HCT116 (cell line): ENCODE measurements around the gene CAP2. TPM values are rescaled to one million over a fixed set of nuclear protein-coding genes. Genes with fewer than 3 reads are reported as not detected.

Source experiments
- ATAC-seq: fragments of 200-7000 bp; cut with Tn5 transposase; 2 replicates; pipeline ENCODE4 v1.9.1; 2020; ENCODE audit warnings: mild to moderate bottlenecking, moderate library complexity
- BruUV-seq: library from RNA; stranded (reverse); fragments of 400-500 nt; replicated peaks from 2 replicates; lab custom pipeline; 2021; lab: Mats Ljungman, UMichigan
- CTCF ChIA-PET: fragments of 300-600 bp; sonication (Branson Sonifier 250); formaldehyde crosslinking; loops from one replicate; lab custom pipeline; 2021; ENCODE audit warnings: antibody characterized with exemption; lab: Charles Lee
- POLR2A ChIA-PET: fragments of 300-600, 350-600 bp; sonication (Branson Sonifier 250); formaldehyde crosslinking; loops from one replicate; lab custom pipeline; 2021; ENCODE audit warnings: antibody characterized with exemption; lab: Charles Lee
- RAD21 ChIA-PET, 2 experiments: fragments of 300-600 bp; sonication (Branson Sonifier 250); formaldehyde crosslinking; loops; one replicate each; lab custom pipeline; 2023; ENCODE audit warnings: low total read pairs in 2 of 2; ENCODE audit not compliant: uncharacterized antibody in 2 of 2, unreplicated experiment in 2 of 2, low non-redundant PET in 1 of 2; lab: Charles Lee
- DNase-seq: peaks from one replicate; pipeline ENCODE4 v3.0.0-alpha.2; 2010; ENCODE audit warnings: low read depth, low spot score
- H2AFZ ChIP-seq: fragments of 200-600 bp; shearing (Covaris generic), sonication (generic); 2 replicates; pipeline ENCODE4 v1.6.1; 2017; ENCODE audit warnings: low read depth, mixed run types, mixed read lengths, antibody characterized with exemption, low read length; ENCODE audit not compliant: poor library complexity, severe bottlenecking
- H3K27ac ChIP-seq: 2 replicates; pipeline ENCODE4 v1.5.1; 2012; ENCODE audit warnings: low read depth, low read length
- H3K27me3 ChIP-seq: fragments of 200-600 bp; sonication (generic); 2 replicates; pipeline ENCODE4 v1.6.1; 2016; ENCODE audit warnings: mixed run types, low read length, mixed read lengths; ENCODE audit not compliant: insufficient read depth
- H3K36me3 ChIP-seq, 2 experiments: fragments of 200-500 bp in 1 of 2; fragments of 200-600 bp in 1 of 2; sonication (Bioruptor generic) in 1 of 2; sonication (generic) in 1 of 2; 2 replicates each; pipeline versions ENCODE4 v1.5.1 to v1.6.1; 2014 to 2016; ENCODE audit warnings: low read length in 2 of 2, inconsistent platforms in 1 of 2, mixed read lengths in 1 of 2, mixed run types in 1 of 2; ENCODE audit not compliant: insufficient read depth in 2 of 2, control insufficient read depth in 1 of 2
- H3K4me1 ChIP-seq, 2 experiments: fragments of 200-600 bp in 1 of 2; sonication (generic) in 1 of 2; 2 replicates each; pipeline versions ENCODE4 v1.5.1 to v1.6.1; 2012 to 2017; ENCODE audit warnings: low read length in 2 of 2, inconsistent platforms in 1 of 2, mild to moderate bottlenecking in 1 of 2, mixed read lengths in 1 of 2, mixed run types in 1 of 2, moderate library complexity in 1 of 2; ENCODE audit not compliant: insufficient read depth in 2 of 2, control insufficient read depth in 1 of 2
- H3K4me2 ChIP-seq: fragments of 200-600 bp; sonication (generic); 2 replicates; pipeline ENCODE4 v1.6.1; 2017; ENCODE audit warnings: mixed run types, low read length, mixed read lengths
- H3K4me3 ChIP-seq, 2 experiments: fragments of 200-600 bp in 1 of 2; sonication (generic) in 1 of 2; replicated peaks in 1 of 2; 2 replicates each; pipeline ENCODE4 v1.5.1; 2011 to 2016; ENCODE audit warnings: low read length in 2 of 2, control low read depth in 1 of 2, low read depth in 1 of 2, mild to moderate bottlenecking in 1 of 2, mixed read lengths in 1 of 2, mixed run types in 1 of 2
- H3K79me2 ChIP-seq: fragments of 200-600 bp; sonication (generic); 2 replicates; pipeline ENCODE4 v1.6.1; 2017; ENCODE audit warnings: mild to moderate bottlenecking, mixed run types, low read length, moderate library complexity, mixed read lengths; ENCODE audit not compliant: insufficient read depth
- H3K9ac ChIP-seq: fragments of 200-600 bp; sonication (generic); 2 replicates; pipeline ENCODE4 v1.6.1; 2016; ENCODE audit warnings: low read length, mixed read lengths
- H3K9me2 ChIP-seq: fragments of 200-600 bp; sonication (generic), shearing (Covaris generic); 2 replicates; pipeline ENCODE4 v1.6.1; 2017; ENCODE audit warnings: mixed run types, mild to moderate bottlenecking, moderate library complexity; ENCODE audit not compliant: insufficient read depth
- H3K9me3 ChIP-seq, 2 experiments: fragments of 200-500 bp in 1 of 2; fragments of 200-600 bp in 1 of 2; sonication (Bioruptor generic) in 1 of 2; sonication (generic) in 1 of 2; 2 replicates each; pipeline ENCODE4 v1.6.1; 2014 to 2017; ENCODE audit warnings: low read length in 2 of 2, mixed read lengths in 2 of 2, inconsistent platforms in 1 of 2, low read depth in 1 of 2, mild to moderate bottlenecking in 1 of 2, mixed run types in 1 of 2, moderate library complexity in 1 of 2; ENCODE audit not compliant: control insufficient read depth in 1 of 2, insufficient read depth in 1 of 2
- H4K20me1 ChIP-seq: fragments of 200-600 bp; sonication (generic), shearing (Covaris generic); 2 replicates; pipeline ENCODE4 v1.6.1; 2017; ENCODE audit warnings: mixed run types, mild to moderate bottlenecking, moderate library complexity; ENCODE audit not compliant: insufficient read depth
- CBX3 ChIP-seq: IDR thresholded peaks from 2 replicates; pipeline ENCODE4 v1.6.1; 2012; ENCODE audit warnings: low read depth
- CEBPB ChIP-seq: IDR thresholded peaks from 2 replicates; pipeline ENCODE4 v1.6.1; 2012; ENCODE audit warnings: low read depth
- EGR1 ChIP-seq: IDR thresholded peaks from 2 replicates; pipeline ENCODE4 v1.6.1; 2012; ENCODE audit warnings: low read depth
- ELF1 ChIP-seq: IDR thresholded peaks from 2 replicates; pipeline ENCODE4 v1.6.1; 2012; ENCODE audit warnings: low read depth, borderline replicate concordance
- EZH2 ChIP-seq: fragments of 200-600 bp; sonication (generic); IDR thresholded peaks from 2 replicates; pipeline ENCODE4 v1.6.1; 2017; ENCODE audit warnings: antibody characterized with exemption, mixed run types
- EZH2phosphoT487 ChIP-seq: fragments of 200-600 bp; IDR thresholded peaks from 2 replicates; pipeline ENCODE4 v1.6.1; 2018; ENCODE audit warnings: antibody characterized with exemption, borderline replicate concordance
- JUND ChIP-seq: IDR thresholded peaks from 2 replicates; pipeline ENCODE4 v1.6.1; 2012
- POLR2A ChIP-seq: IDR thresholded peaks from 2 replicates; pipeline ENCODE4 v1.7.0; 2011; ENCODE audit warnings: borderline replicate concordance; ENCODE audit not compliant: insufficient read depth, insufficient read length; ENCODE audit errors: extremely low read depth
- POLR2AphosphoS5 ChIP-seq: IDR thresholded peaks from 2 replicates; pipeline ENCODE4 v1.6.1; 2011; ENCODE audit warnings: mild to moderate bottlenecking, low read depth, low read length, moderate library complexity
- RAD21 ChIP-seq: IDR thresholded peaks from 2 replicates; pipeline ENCODE4 v1.6.1; 2012; ENCODE audit warnings: low read depth, mild to moderate bottlenecking
- SIN3A ChIP-seq: IDR thresholded peaks from 2 replicates; pipeline ENCODE4 v1.6.1; 2012; ENCODE audit warnings: low read depth
- SP1 ChIP-seq: IDR thresholded peaks from 2 replicates; pipeline ENCODE4 v1.6.1; 2012; ENCODE audit warnings: low read depth
- SRF ChIP-seq: IDR thresholded peaks from 2 replicates; pipeline ENCODE4 v1.6.1; 2012; ENCODE audit warnings: low read depth
- TCF7L2 ChIP-seq: IDR thresholded peaks from 2 replicates; pipeline ENCODE4 v1.7.0; 2011; ENCODE audit warnings: borderline replicate concordance, inconsistent platforms; ENCODE audit not compliant: insufficient read depth, insufficient read length; ENCODE audit errors: extremely low read depth
- YY1 ChIP-seq: IDR thresholded peaks from 2 replicates; pipeline ENCODE4 v1.6.1; 2011; ENCODE audit warnings: low read length, low read depth, moderate library complexity, mild to moderate bottlenecking; ENCODE audit not compliant: insufficient replicate concordance; ENCODE audit errors: extremely low read depth
- ZFX ChIP-seq: fragments of 450-650 bp; IDR thresholded peaks from 2 replicates; pipeline ENCODE4 v1.6.1; 2017
- intact Hi-C: fragments of 100-400 bp; cut with micrococcal nuclease; formaldehyde crosslinking; loops from 2 replicates; pipeline ENCODE4 v1.10.0; 2022
- total RNA-seq: library from RNA; stranded (reverse); gene quantifications from one replicate; pipeline ENCODE4 v1.2.1, GENCODE V29; 2021; ENCODE audit not compliant: unreplicated experiment
- TF ChIP-seq, protein P1 (sequence below): IDR thresholded peaks from 2 replicates; pipeline ENCODE4 v1.6.1; 2012; ENCODE audit warnings: low read depth
- TF ChIP-seq, protein P2 (sequence below): IDR thresholded peaks from 2 replicates; pipeline ENCODE4 v1.6.1; 2011; ENCODE audit warnings: mild to moderate bottlenecking, low read length, moderate library complexity; ENCODE audit not compliant: insufficient replicate concordance; ENCODE audit errors: extremely low read depth
- TF ChIP-seq, protein P3 (sequence below), 3 experiments: fragments of 200-600 bp in 1 of 3; sonication (generic) in 1 of 3; IDR thresholded peaks in 2 of 3; conservative IDR thresholded peaks in 1 of 3; 2 replicates each; pipeline ENCODE4 v1.5.1; 2012 to 2017; ENCODE audit warnings: low read depth in 2 of 3, low read length in 2 of 3, antibody characterized with exemption in 1 of 3, borderline replicate concordance in 1 of 3, control low read depth in 1 of 3, mild to moderate bottlenecking in 1 of 3, mixed read lengths in 1 of 3, mixed run types in 1 of 3, moderate library complexity in 1 of 3; ENCODE audit not compliant: insufficient read depth in 1 of 3
- TF ChIP-seq, protein P4 (sequence below): IDR thresholded peaks from 2 replicates; pipeline ENCODE4 v1.6.1; 2012

CAP2 gene
- total RNA-seq, 1 experiment from 2014 or later = 3.8 TPM

DNA sequence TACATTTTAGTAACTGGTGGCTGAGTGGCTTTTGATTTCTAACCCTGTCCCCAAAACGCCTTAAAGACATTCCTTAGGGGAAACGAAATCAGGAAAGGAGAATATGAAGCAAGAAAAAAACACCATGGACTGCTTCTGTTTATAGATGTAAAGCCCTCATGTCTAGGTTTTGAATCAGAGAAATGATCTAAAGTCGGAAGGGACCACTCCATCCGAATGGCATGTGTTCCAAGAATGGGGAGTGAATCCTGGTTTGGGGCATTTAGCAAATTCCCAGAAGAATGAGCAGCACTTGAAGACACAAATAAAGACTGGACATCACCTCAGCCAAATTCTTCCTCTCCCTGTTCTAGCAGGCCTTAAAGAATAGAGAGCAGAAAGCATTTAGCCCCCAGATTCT, 65.6 kb downstream of the CAP2 start:
- DNase-seq (no peak), ATAC-seq (no peak)
- Histone ChIP-seq H3K9me2 (no peaks in the 10 kb centered on the region), H3K79me2 (no peaks in the 10 kb centered on the region), H3K9ac (no peak overlapping the region), H3K36me3 (no peaks in the 10 kb centered on the region), H3K4me1 (no peaks in the 10 kb centered on the region), H3K4me2 (no peak overlapping the region), H3K27ac (no peak overlapping the region), H3K9me3 (no peaks in the 10 kb centered on the region), H2AFZ (no peak overlapping the region), H3K27me3 (no peaks in the 10 kb centered on the region), H4K20me1 (no peaks in the 10 kb centered on the region), H3K4me3 (no peak overlapping the region)
- no TSS peak for BruUV-seq
- ChIA-PET CTCF (no interaction called here), RAD21 (no interaction called here), POLR2A (no interaction called here)
- TF ChIP-seq SRF (no peak), RAD21 (no peak), ELF1 (no peak), EZH2 (no peak), POLR2A (no peak), JUND (no peak), EGR1 (no peak), POLR2AphosphoS5 (no peak), SIN3A (no peak), CEBPB (no peak), SP1 (no peak), CBX3 (no peak), TCF7L2 (no peak), YY1 (no peak), ZFX (no peak), EZH2phosphoT487 (no peak)
- TF ChIP-seq, protein P1, sequence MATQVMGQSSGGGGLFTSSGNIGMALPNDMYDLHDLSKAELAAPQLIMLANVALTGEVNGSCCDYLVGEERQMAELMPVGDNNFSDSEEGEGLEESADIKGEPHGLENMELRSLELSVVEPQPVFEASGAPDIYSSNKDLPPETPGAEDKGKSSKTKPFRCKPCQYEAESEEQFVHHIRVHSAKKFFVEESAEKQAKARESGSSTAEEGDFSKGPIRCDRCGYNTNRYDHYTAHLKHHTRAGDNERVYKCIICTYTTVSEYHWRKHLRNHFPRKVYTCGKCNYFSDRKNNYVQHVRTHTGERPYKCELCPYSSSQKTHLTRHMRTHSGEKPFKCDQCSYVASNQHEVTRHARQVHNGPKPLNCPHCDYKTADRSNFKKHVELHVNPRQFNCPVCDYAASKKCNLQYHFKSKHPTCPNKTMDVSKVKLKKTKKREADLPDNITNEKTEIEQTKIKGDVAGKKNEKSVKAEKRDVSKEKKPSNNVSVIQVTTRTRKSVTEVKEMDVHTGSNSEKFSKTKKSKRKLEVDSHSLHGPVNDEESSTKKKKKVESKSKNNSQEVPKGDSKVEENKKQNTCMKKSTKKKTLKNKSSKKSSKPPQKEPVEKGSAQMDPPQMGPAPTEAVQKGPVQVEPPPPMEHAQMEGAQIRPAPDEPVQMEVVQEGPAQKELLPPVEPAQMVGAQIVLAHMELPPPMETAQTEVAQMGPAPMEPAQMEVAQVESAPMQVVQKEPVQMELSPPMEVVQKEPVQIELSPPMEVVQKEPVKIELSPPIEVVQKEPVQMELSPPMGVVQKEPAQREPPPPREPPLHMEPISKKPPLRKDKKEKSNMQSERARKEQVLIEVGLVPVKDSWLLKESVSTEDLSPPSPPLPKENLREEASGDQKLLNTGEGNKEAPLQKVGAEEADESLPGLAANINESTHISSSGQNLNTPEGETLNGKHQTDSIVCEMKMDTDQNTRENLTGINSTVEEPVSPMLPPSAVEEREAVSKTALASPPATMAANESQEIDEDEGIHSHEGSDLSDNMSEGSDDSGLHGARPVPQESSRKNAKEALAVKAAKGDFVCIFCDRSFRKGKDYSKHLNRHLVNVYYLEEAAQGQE = no peak
- TF ChIP-seq, protein P2, sequence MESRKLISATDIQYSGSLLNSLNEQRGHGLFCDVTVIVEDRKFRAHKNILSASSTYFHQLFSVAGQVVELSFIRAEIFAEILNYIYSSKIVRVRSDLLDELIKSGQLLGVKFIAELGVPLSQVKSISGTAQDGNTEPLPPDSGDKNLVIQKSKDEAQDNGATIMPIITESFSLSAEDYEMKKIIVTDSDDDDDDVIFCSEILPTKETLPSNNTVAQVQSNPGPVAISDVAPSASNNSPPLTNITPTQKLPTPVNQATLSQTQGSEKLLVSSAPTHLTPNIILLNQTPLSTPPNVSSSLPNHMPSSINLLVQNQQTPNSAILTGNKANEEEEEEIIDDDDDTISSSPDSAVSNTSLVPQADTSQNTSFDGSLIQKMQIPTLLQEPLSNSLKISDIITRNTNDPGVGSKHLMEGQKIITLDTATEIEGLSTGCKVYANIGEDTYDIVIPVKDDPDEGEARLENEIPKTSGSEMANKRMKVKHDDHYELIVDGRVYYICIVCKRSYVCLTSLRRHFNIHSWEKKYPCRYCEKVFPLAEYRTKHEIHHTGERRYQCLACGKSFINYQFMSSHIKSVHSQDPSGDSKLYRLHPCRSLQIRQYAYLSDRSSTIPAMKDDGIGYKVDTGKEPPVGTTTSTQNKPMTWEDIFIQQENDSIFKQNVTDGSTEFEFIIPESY = no peak
- TF ChIP-seq, protein P3, sequence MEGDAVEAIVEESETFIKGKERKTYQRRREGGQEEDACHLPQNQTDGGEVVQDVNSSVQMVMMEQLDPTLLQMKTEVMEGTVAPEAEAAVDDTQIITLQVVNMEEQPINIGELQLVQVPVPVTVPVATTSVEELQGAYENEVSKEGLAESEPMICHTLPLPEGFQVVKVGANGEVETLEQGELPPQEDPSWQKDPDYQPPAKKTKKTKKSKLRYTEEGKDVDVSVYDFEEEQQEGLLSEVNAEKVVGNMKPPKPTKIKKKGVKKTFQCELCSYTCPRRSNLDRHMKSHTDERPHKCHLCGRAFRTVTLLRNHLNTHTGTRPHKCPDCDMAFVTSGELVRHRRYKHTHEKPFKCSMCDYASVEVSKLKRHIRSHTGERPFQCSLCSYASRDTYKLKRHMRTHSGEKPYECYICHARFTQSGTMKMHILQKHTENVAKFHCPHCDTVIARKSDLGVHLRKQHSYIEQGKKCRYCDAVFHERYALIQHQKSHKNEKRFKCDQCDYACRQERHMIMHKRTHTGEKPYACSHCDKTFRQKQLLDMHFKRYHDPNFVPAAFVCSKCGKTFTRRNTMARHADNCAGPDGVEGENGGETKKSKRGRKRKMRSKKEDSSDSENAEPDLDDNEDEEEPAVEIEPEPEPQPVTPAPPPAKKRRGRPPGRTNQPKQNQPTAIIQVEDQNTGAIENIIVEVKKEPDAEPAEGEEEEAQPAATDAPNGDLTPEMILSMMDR (IDR thresholded peaks at IDR 0.05 in 2 of 3, conservative IDR thresholded peaks at IDR 0.05 in 1 of 3; ENCODE audit: borderline replicate concordance in 1 of 3, insufficient read depth in 1 of 3, low read depth in 2 of 3, low read length in 2 of 3) = no peak
- TF ChIP-seq, protein P4, sequence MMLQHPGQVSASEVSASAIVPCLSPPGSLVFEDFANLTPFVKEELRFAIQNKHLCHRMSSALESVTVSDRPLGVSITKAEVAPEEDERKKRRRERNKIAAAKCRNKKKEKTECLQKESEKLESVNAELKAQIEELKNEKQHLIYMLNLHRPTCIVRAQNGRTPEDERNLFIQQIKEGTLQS = no peak
- intact Hi-C loops = no loop called here
